WTC11 (cell line): ENCODE measurements around the gene SCAMP3. TPM values are rescaled to one million over a fixed set of nuclear protein-coding genes. Genes with fewer than 3 reads are reported as not detected.

ENCODE experiments used
- ATAC-seq: fragments of 200-7000 bp; cut with Tn5 transposase; 2 replicates; pipeline ENCODE4 v1.10.0; 2021; ENCODE audit warnings: mild to moderate bottlenecking, moderate library complexity
- CTCF ChIA-PET: fragments of 300-600 bp; sonication (Branson Sonifier 250); formaldehyde crosslinking; loops from one replicate; lab custom pipeline; 2021; ENCODE audit warnings: antibody characterized with exemption; lab: Charles Lee
- POLR2A ChIA-PET: fragments of 350-600 bp; sonication (Branson Sonifier 250); formaldehyde crosslinking; loops from one replicate; lab custom pipeline; 2021; ENCODE audit warnings: antibody characterized with exemption; lab: Charles Lee
- DNase-seq: peaks from one replicate; pipeline ENCODE4 v3.0.0; 2021; ENCODE audit warnings: low spot score
- H3K27ac Mint-ChIP-seq: 2 replicates; pipeline ENCODE4 v1.8.0; 2021; ENCODE audit warnings: mixed read lengths
- H3K27me3 Mint-ChIP-seq: 2 replicates; pipeline ENCODE4 v1.8.0; 2021; ENCODE audit warnings: low read depth, mild to moderate bottlenecking, moderate library complexity, mixed read lengths
- H3K36me3 Mint-ChIP-seq: 2 replicates; pipeline ENCODE4 v1.8.0; 2021; ENCODE audit warnings: mixed read lengths
- H3K4me1 Mint-ChIP-seq: 2 replicates; pipeline ENCODE4 v1.8.0; 2022; ENCODE audit warnings: mixed read lengths
- H3K4me3 Mint-ChIP-seq: 2 replicates; pipeline ENCODE4 v1.8.0; 2021; ENCODE audit warnings: mild to moderate bottlenecking, moderate library complexity, mixed read lengths
- H3K9me3 Mint-ChIP-seq: 2 replicates; pipeline ENCODE4 v1.8.0; 2021; ENCODE audit warnings: mixed read lengths
- ARID4B ChIP-seq: sonication (generic); formaldehyde crosslinking; IDR thresholded peaks from 2 replicates; pipeline ENCODE4 v1.8.0; 2023; ENCODE audit warnings: missing genetic modification reagents, mild to moderate bottlenecking, borderline replicate concordance
- E2F4 ChIP-seq: sonication (generic); formaldehyde crosslinking; IDR thresholded peaks from 2 replicates; pipeline ENCODE4 v1.8.1; 2022; ENCODE audit warnings: low read depth, mild to moderate bottlenecking, moderate library complexity, missing genetic modification reagents, borderline replicate concordance
- ERG ChIP-seq: fragments of 250-450 bp; sonication (Bioruptor Pico); IDR thresholded peaks from 2 replicates; pipeline ENCODE4 v1.8.0; 2021; ENCODE audit warnings: mild to moderate bottlenecking
- FOXP4 ChIP-seq: sonication (generic); formaldehyde crosslinking; IDR thresholded peaks from 2 replicates; pipeline ENCODE4 v1.8.0; 2022; ENCODE audit warnings: mild to moderate bottlenecking, missing genetic modification reagents
- HMGA2 ChIP-seq: fragments of 250-450 bp; sonication (Bioruptor Pico); IDR thresholded peaks from 2 replicates; pipeline ENCODE4 v1.4.0; 2021; ENCODE audit warnings: mild to moderate bottlenecking, moderate library complexity
- PRRX2 ChIP-seq: fragments of 250-450 bp; sonication (Bioruptor Pico); IDR thresholded peaks from 2 replicates; pipeline ENCODE4 v1.8.0; 2021; ENCODE audit warnings: mild to moderate bottlenecking
- ZNF532 ChIP-seq: fragments of 250-450 bp; sonication (Bioruptor Pico); IDR thresholded peaks from 2 replicates; pipeline ENCODE4 v1.9.0; 2021; ENCODE audit warnings: mild to moderate bottlenecking, borderline replicate concordance
- total RNA-seq: library from RNA; stranded (reverse); gene quantifications from 3 replicates; pipeline ENCODE4 v1.2.3, GENCODE V29; 2021

SCAMP3 gene
- total RNA-seq, 1 experiment from 2014 or later = 58.8 TPM

- TF ChIP-seq ARID4B (CRISPR knock-in tag) (peak; percentile 83; the same call in 1 of the 2 replicates), E2F4 (CRISPR knock-in tag) (no peak)
Observed at GRCh38 chr1:155208541-155209311, 53.4 kb downstream of the SCAMP3 start, which contains the start of gene MTX1 (continued).

GRCh38 chr1:155207806-155208540 is 54.2 kb downstream of the SCAMP3 start, which contains the start of gene THBS3:
Gene THBS3, minus strand, starts transcription at chr1:155207897. Its CDS starts 21 bp downstream, at chr1:155207876.
- ChIA-PET CTCF (interaction anchor here (0.6 to 4.8 kb wide), 15 partner anchors 11 to 441 kb away, joined by 3 to 51 read pairs (median 9); partner anchors contain the start of genes CLK2, KRTCAP2, RUSC1 and TRIM46), POLR2A (interaction anchor here (0.7 to 3.7 kb wide), 6 partner anchors 11 to 35 kb away, joined by 3 to 35 read pairs (median 4); partner anchors contain the start of gene KRTCAP2)

More at GRCh38 chr1:155207806-155208540, 54.2 kb downstream of the SCAMP3 start, which contains the start of gene THBS3:
- Mint-ChIP-seq H3K9me3 (no peaks in the 10 kb centered on the region), H3K4me3 (peak within 1 kb of the TSS; percentile 88), H3K27me3 (peaks cover 9% of the 10 kb centered on the region; the same call in 1 of the 2 replicates), H3K27ac (peak within 1 kb of the TSS; percentile 89), H3K4me1 (peaks cover 19% of the 10 kb centered on the region)
- ATAC-seq = no peak; the same call in 1 of the 2 replicates
- TF ChIP-seq ZNF532 (peak; percentile 80; the same call in 1 of the 2 replicates), ERG (0 out of 2 replicates have a peak, but pooled peaks have one; percentile 56), PRRX2 (CRISPR knock-in tag) (0 out of 2 replicates have a peak, but pooled peaks have one; percentile 47), FOXP4 (no peak), HMGA2 (CRISPR knock-in tag) (0 out of 2 replicates have a peak, but pooled peaks have one; percentile 17)
- TF ChIP-seq, all 79 proteins: peak for 4
- peaks cover 13% of the 10 kb centered on the region for H3K36me3 Mint-ChIP-seq
- no peak for DNase-seq
